GM18505 (cell line): Measurements from ENCODE around the gene CDON.

Experiments used
- ATAC-seq: cut with Tn5 transposase; IDR thresholded peaks from one replicate; pipeline ENCODE4 v1.9.1; 2021; ENCODE audit not compliant: unreplicated experiment
- POLR2A ChIP-seq: IDR thresholded peaks from 4 replicates; pipeline ENCODE4 v1.6.1; 2011; ENCODE audit warnings: borderline replicate concordance; ENCODE audit not compliant: insufficient read depth, insufficient read length; ENCODE audit errors: extremely low read depth

Gene CDON

DNA sequence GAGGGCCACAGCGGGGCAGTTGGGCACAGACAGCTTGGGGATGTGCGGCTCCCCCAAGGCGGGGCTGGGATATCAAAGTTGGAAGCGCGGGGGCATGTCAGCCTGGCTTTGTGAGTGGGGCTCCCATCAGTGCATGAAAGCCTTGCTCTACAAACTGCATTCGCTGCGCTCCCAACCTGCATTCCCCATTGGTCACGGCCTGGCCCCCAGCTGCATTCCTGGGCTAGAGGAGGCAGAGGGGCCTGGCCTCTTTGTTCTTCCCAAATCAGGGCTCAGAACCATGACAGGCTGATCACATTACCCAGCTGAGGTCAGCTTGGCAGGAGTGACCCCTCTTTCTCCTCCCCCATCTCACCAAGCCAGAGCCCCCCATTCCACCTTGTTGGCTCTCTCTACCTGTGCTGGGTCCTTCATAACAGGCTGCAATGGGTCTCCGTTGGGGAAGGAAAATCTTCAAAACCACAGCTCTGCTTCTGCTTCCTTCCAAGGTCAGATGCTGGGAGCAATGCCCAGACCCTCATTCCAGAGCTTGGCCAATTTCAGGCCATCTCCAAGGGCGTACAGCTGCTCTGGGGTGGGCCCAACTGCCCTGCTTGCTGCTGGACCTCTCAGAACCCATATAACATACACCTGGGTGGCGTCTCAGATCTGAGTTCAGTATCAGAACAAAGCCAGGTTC, 38.7 kb upstream of the CDON start:
- no peak for ATAC-seq
- no peak for TF ChIP-seq POLR2A

DNA sequence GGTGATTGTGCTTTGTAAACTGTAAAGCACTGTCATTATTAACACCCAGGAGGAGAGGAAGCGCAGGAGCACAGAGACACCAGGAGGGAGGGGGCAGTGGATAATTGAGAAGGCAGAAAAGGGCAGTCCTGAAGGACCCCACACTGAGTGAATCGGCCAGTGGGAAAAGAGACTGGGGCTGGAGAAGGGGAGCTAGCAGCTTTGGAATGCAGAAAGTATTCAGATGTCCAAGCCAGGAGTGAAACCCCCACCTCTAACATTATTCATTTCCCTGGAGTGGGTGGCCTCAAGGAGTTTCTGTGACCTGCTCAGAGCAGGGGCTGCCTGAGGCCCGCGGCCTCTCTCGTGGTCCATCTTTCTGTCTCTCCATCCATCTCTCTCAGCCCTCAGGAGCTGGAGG, 38.0 kb upstream of the CDON start:
- TF ChIP-seq POLR2A = no peak
- ATAC-seq = no peak

- TF ChIP-seq POLR2A = no peak
- no peak for ATAC-seq
Observed at GRCh38 chr11:126098204-126098769, 35.6 kb upstream of the CDON start.

- no peak for ATAC-seq
Observed at GRCh38 chr11:126095745-126096144, 33.1 kb upstream of the CDON start.

GRCh38 chr11:126090452-126090851, 27.8 kb upstream of the CDON start:
- no peak for ATAC-seq
- TF ChIP-seq POLR2A = no peak

More at GRCh38 chr11:126095745-126096144, 33.1 kb upstream of the CDON start:
- no peak for TF ChIP-seq POLR2A

DNA sequence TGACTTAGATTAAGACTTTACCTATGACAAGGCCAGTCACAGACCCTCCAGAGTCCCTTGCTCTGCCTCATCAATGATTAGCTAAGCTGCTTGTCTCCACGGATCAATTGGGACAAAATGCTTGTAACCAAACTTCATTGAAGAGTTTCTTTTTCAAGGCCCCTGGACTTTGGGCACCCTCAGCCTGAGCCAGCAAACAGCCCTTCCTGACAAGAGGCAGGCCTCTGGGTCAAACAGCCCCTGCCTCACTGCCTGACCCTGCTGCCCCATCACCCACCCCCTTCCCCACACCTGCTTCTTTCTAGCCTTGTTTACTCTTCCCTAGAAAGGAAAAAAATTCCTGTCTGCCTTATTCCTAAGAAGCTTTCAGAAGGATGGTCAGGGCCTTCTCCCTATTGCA, 26.3 kb upstream of the CDON start:
- no peak for ATAC-seq
- no peak for TF ChIP-seq POLR2A

- no peak for ATAC-seq
- no peak for TF ChIP-seq POLR2A
Observed at GRCh38 chr11:126086248-126086647, 23.6 kb upstream of the CDON start.

- TF ChIP-seq POLR2A = no peak
- ATAC-seq = no peak
Observed at GRCh38 chr11:126084608-126084912, 21.9 kb upstream of the CDON start.

DNA sequence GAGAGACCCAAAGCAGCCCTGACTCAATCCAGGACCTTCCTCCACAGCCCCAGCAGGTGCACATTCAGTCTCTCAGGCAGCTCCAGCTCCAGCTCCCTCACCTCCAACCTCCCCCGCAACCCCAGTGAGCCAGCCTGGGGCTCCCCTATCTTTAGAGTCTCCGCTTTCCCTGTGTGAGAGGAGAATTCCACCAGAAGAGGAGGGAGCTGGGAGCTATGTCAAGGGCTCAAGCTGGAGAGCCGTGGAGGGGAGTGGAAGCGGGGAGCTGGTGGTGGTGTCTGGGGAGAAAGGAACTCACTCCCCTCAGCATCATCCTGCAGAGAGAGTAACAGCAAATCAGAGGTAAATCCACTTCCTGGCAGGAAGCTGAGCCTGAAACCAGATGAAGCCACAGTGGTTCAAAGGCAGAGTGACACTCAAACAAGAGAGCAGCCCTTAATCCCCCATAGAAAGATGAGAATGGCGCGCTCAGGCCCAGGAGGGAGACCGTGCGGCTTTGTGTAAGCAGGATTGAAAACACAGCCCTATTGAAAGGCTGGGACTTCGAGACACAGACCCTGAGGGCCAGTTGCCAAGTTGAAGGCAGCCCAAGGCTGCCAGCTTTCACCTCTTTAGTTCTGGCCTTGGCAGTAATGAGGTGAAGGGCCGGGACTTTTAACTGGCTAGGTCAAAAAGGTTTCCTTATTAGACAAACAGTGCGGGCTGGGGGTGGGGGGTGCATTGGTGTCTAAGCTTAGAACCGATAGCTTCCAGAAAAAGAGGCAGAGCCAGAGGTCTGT, 21.4 kb upstream of the CDON start:
- TF ChIP-seq POLR2A = no peak
- ATAC-seq = no peak

DNA sequence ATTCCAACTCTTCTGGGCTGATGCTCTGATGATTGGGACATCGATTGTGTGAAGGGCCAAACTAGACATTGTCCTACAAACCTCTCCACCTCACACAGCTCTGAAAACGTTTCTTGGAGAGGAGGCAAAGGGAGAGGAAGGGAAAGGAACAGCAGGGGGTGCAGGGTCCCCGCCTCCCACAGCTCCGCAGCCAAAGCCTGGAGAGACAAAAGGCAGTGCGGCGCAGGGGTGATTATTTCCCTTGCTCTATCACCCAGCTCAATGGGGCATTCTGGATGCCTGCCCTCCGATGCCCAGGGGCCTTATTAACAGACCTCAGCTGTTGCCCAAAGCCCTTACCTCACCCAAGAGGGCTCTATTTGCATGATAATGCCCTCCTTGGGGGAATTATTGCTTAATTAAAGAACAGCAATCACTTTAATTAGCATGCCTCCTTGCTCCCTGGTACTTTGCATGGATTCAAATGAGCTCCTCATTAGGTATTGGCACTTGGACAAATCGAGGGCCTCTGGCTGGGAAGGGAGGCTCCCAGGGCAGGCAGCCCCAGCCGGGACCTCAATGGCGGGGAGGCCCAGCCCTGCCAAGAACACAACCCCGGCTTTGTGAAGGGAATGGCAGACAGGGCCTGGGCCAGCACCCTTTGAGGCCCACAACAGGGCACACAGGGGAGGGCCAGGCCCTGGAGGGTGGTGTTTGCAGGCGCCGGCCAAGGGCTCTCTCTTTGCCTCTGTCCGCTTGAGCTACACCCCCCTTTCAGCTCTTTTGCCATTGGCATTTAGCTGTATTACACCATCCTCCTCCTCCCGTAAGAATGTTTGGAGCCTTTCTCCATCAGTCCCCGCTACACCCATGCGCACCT, 19.8 kb upstream of the CDON start:
- no peak for TF ChIP-seq POLR2A
- no peak for ATAC-seq

DNA sequence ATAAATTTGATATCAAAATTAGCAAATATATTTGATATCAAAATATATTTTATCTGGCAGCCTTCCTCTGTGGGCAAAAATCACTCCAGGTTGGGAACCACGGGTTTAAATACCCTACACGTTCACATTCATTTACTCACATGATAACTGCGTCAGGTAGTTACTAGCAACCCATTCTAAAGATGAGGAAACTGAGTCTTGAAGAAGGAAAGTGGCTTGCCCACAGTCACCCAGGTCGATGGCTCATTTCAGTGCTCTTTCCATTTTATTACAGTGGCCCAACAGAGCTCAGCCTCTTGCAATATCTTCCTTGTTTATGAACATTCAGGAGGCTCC, 19.2 kb upstream of the CDON start:
- no peak for TF ChIP-seq POLR2A
- ATAC-seq = no peak

- no peak for TF ChIP-seq POLR2A
- no peak for ATAC-seq
Observed at GRCh38 chr11:126080161-126080941, 17.7 kb upstream of the CDON start.
